GM10266 (cell line): ENCODE results near the gene RAPGEF6.
"Not testable (repeated sequence)": the region's sequence is repeated elsewhere in the genome, so short reads cannot be mapped to it uniquely, and the experiment has no call there.

Source experiments
- DNase-seq: peaks from one replicate; pipeline ENCODE4 v3.0.0; 2012; ENCODE audit errors: extremely low spot score
- TF ChIP-seq, protein P1 (sequence below): IDR thresholded peaks from 2 replicates; pipeline ENCODE4 v1.5.1; 2012; ENCODE audit warnings: mild to moderate bottlenecking, low read depth; ENCODE audit not compliant: control insufficient read depth, insufficient read depth; ENCODE audit errors: missing control alignments

The RAPGEF6 gene

GRCh38 chr5:131416729-131417128 is 218.3 kb downstream of the RAPGEF6 start:
- DNase-seq: peak; percentile 16
- TF ChIP-seq, protein P1, sequence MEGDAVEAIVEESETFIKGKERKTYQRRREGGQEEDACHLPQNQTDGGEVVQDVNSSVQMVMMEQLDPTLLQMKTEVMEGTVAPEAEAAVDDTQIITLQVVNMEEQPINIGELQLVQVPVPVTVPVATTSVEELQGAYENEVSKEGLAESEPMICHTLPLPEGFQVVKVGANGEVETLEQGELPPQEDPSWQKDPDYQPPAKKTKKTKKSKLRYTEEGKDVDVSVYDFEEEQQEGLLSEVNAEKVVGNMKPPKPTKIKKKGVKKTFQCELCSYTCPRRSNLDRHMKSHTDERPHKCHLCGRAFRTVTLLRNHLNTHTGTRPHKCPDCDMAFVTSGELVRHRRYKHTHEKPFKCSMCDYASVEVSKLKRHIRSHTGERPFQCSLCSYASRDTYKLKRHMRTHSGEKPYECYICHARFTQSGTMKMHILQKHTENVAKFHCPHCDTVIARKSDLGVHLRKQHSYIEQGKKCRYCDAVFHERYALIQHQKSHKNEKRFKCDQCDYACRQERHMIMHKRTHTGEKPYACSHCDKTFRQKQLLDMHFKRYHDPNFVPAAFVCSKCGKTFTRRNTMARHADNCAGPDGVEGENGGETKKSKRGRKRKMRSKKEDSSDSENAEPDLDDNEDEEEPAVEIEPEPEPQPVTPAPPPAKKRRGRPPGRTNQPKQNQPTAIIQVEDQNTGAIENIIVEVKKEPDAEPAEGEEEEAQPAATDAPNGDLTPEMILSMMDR: no peak

- TF ChIP-seq, protein P1: no peak
- DNase-seq: peak; percentile 24
Observed at GRCh38 chr5:131413605-131414559, 221.1 kb downstream of the RAPGEF6 start.

DNA sequence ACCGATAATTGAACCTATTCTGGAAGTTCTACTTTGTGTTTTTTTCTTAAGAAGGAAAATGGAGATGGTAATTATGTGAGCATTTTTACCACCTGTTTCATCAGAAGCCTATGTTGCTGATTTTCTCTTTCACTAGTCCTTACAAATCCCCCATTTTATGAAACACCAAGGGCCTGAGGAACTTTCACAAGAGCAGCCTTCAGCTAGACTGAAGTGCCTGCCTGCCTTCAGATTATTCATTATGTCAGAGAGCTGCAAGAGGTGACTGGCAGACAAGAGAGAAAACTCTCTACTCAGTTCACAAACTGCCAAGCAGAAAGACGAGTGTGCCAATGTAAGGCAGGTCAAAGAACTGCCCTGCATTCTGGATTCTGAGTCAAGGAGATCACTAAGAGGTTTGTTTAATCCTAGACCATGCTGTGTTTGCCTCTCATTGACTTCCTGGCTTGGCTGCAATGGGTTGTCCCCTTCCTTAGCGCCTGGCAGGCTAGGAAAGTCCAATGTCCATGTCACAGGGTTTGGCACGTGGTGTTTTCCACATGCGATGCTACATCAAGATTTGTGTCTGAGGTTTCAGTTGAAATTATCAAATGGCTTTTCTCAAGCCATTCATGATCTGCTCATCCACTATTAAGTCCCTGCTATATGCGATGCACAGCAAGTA is 227.9 kb downstream of the RAPGEF6 start:
- no peak for DNase-seq
- TF ChIP-seq, protein P1: no peak

DNA sequence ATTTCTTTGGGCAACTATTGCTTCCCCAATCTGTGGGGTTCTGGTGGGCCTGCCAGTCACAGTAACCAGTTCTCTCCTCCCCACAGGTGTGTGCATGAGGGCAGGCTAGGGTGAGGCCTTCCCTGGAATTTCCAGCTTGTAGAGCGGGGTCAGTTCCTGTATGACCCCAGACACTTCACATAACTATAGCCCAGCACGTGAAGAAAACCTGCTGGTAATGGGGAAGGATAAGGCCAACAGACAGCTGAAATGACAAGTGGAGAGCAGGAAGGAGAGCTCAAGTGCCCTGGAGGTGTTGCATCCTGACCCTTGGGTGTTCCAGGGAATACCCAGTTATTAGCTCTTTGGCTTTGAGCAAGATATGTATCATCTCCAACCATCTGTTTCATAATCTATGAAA is 229.0 kb downstream of the RAPGEF6 start:
- DNase-seq: no peak
- TF ChIP-seq, protein P1: no peak

DNA sequence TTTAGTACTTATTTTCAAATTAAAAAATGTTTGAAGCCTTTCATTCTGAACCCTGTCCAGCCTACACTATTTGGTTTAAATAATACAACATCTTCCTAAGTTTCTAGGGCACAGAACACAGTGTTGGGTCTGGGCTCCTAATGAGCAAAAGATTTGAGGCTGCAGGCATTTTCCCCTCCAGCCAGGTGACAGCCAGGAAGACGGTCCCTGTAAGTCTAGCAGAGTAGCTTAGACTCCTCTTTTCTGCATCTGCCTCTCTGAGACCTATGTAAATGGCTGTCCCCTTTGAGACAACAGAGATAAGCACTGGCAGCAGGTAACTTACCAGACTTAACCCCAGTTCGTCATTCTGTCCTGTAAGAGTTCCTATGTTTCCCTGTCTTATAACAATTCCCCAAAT is 229.4 kb downstream of the RAPGEF6 start:
- DNase-seq: no peak
- TF ChIP-seq, protein P1: no peak

GRCh38 chr5:131400585-131400984 is 234.4 kb downstream of the RAPGEF6 start:
- TF ChIP-seq, protein P1: no peak

GRCh38 chr5:131399007-131399406 is 236.0 kb downstream of the RAPGEF6 start:
- DNase-seq: not testable (repeated sequence)

More at GRCh38 chr5:131400585-131400984, 234.4 kb downstream of the RAPGEF6 start:
- no peak for DNase-seq
